RKO (cell line): ENCODE measurements around the gene ZNG1E.
"Not testable (repeated sequence)": the region's sequence is repeated elsewhere in the genome, so short reads cannot be mapped to it uniquely, and the experiment has no call there.

Source experiments
- DNase-seq: peaks from one replicate; pipeline ENCODE4 v3.0.0-alpha.2; 2016; ENCODE audit warnings: low spot score

The ZNG1E gene

DNA sequence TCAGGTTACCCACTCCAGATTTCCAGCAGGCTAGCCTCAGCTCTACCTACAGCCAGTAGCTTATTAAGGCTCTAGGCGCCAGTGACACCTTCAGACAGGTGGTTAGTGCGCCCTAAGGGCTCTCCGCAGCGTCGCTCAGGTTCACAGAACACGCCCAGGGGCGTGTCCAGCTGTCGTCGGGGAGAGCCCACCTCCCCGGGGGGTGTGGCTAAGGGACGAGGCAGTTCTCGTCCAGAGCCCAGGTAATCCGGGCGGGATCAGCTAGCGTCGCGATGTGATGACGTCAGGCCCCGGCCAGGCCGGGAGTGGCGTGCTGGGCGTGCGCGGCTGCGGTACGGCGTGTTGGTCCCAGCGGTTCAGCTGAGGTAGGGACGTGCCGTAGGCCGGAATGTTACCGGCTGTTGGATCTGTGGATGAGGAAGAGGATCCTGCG lies at the start of gene ZNG1E:
Gene ZNG1E, plus strand, starts transcription at position 340 of the 433 bp plus-strand sequence. Its CDS starts 49 bp downstream, at position 389.
- not testable (repeated sequence) for DNase-seq

DNA sequence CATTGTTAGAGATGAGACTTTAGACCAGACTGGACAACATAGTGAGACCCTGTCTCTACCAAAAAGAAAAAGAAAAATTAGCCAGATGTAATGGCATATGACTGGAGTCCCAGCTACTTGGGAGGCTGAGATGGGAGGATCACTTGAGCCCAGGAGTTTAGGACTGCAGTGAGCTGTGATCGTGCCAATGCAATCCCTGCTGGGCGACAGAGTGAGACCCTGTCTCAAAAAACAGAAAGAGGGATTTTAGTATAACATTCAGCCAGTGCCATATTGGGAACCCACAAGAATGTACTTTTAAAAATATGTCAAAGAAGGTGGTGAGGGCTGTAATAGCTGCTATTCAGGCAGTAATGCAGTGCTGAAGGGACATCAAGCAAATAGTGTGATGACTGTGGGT lies 2.1 kb upstream of the ZNG1E start:
- DNase-seq: not testable (repeated sequence)

DNA sequence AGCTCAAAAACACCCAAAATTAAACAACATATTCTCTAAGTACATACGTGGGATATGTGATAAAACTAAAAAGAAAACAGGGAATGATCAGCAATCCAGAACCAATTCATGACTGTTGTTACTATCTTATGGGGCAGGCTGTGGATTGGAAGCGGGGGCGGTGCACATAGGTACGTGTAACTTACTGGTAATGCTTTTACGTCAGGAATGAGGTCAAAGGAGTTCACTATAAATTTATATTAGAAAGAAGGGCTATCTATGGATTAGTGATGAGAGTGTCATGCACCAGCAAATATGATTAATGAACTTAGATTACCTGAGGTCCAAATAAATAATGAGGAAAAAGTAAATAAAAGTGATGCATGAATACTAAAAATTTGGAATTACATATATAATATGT lies 710 bp upstream of the ZNG1E start:
- DNase-seq: not testable (repeated sequence)

DNA sequence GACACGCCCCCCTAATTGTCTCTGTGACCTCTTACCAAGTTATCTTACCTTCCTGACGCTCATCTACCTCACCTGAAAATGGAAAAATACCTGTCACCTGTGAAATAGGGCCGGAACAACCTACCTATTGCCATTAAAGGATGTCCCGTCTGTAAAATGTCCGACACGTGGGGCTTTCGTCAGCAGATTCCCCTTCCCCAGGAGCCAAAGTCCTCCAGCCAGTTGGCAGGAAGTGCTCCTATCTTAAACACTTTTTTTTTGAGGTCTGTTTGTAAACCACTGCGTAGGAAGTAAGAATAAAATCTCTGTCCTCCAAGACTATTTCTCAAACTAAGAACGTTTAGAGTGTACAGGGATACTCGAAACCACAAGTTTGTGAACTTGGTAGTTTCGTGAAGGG lies 661 bp downstream of the ZNG1E start:
- DNase-seq: not testable (repeated sequence)

DNA sequence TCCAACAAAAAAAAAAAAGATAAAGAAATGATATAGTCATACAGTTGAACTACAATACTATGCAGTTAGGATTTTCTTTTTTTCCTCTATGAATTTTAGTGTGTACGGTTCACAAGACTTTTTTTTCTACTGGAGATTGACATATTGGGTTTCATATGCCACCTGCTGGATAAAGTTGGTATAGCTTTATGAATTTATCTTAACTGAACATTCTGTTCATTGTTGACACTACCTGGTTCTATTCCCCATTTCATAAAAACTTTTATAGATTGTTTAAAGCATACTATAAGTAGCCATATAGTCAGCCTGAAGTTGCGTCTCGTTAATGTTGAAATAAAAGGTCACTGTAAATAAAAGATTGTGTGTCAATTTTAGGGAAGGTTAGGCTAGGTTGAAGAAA lies 2.8 kb downstream of the ZNG1E start:
- not testable (repeated sequence) for DNase-seq

GRCh38 chr9:65703550-65703949 lies 27.8 kb downstream of the ZNG1E start:
- not testable (repeated sequence) for DNase-seq

DNA sequence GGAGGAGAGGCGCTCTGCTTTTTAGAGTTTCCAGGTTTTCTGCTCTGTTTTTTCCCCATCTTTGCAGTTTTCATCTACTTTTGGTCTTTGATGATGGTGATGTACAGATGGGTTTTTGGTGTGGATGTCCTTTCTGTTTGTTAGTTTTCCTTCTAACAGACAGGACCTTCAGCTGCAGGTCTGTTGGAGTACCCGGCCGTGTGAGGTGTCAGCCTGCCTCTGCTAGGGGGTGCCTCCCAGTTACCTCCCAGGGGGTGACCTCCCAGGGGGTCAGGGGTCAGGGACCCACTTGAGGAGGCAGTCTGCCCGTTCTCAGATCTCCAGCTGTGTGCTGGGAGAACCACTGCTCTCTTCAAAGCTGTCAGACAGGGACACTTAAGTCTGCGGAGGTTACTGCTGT lies 38.7 kb downstream of the ZNG1E start:
- DNase-seq: not testable (repeated sequence)

DNA sequence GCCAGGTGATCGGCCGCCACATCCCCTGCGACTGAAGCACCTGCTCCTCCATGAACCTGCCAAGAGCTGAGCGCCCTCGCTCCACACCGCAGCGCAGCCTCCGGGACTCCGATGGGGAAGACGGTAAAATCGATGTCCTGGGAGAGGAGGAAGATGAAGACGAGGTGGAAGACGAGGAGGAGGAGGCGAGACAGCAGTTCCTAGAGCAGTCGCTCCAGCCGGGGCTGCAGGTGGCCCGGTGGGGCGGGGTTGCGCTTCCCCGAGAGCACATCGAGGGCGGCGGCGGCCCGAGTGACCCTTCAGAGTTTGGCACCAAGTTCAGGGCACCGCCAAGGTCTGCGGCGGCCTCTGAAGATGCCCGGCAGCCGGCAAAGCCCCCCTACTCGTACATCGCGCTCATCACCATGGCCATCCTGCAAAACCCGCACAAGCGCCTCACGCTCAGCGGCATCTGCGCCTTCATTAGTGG lies 61.4 kb downstream of the ZNG1E start, which contains the start of gene FOXD4L4:
Gene FOXD4L4, plus strand, starts transcription at position 51 of the 469 bp plus-strand sequence. Its CDS starts 0 bp downstream, at position 51.
- not testable (repeated sequence) for DNase-seq

GRCh38 chr9:65738133-65738532 lies 62.4 kb downstream of the ZNG1E start:
- not testable (repeated sequence) for DNase-seq
